Panc1 (cell line): Measurements from ENCODE around the gene MRNIP. TPM values are rescaled to one million over a fixed set of nuclear protein-coding genes. Genes with fewer than 3 reads are reported as not detected.

Experiments used
- ATAC-seq: fragments of 200-7000 bp; cut with Tn5 transposase; 2 replicates; pipeline ENCODE4 v1.9.1; 2020; ENCODE audit warnings: mild to moderate bottlenecking, moderate library complexity
- BruUV-seq: library from RNA; stranded (reverse); fragments of 400-500 nt; replicated peaks from 2 replicates; lab custom pipeline; 2021; lab: Mats Ljungman, UMichigan
- CTCF ChIA-PET: fragments of 300-600 bp; sonication (Branson Sonifier 250); formaldehyde crosslinking; loops from one replicate; lab custom pipeline; 2022; ENCODE audit warnings: antibody characterized with exemption; lab: Charles Lee
- POLR2A ChIA-PET: fragments of 300-600 bp; sonication (Branson Sonifier 250); formaldehyde crosslinking; loops from one replicate; lab custom pipeline; 2022; ENCODE audit warnings: antibody characterized with exemption; lab: Charles Lee
- DNase-seq: peaks from one replicate; pipeline ENCODE4 v3.0.0-alpha.2; 2010; ENCODE audit warnings: low read depth, low spot score
- H3K27ac ChIP-seq: 2 replicates; pipeline ENCODE4 v1.5.1; 2011; ENCODE audit warnings: mild to moderate bottlenecking, low read length, inconsistent platforms
- H3K27me3 ChIP-seq: fragments of 200-500 bp; sonication (Bioruptor generic); 2 replicates; pipeline ENCODE4 v1.6.0; 2014; ENCODE audit warnings: low read length, inconsistent platforms; ENCODE audit not compliant: control insufficient read depth, insufficient read depth
- H3K36me3 ChIP-seq: fragments of 200-500 bp; sonication (Bioruptor generic); 2 replicates; pipeline ENCODE4 v1.5.1; 2014; ENCODE audit warnings: inconsistent platforms, mild to moderate bottlenecking, low read length, moderate library complexity; ENCODE audit not compliant: control insufficient read depth, insufficient read depth
- H3K4me1 ChIP-seq: 2 replicates; pipeline ENCODE4 v1.5.1; 2011; ENCODE audit warnings: inconsistent platforms, mild to moderate bottlenecking, low read length, moderate library complexity; ENCODE audit not compliant: control insufficient read depth, insufficient read depth
- H3K4me3 ChIP-seq, 2 experiments: 2 replicates each; pipeline ENCODE4 v1.5.1; 2011 to 2012; ENCODE audit warnings: low read depth in 2 of 2, low read length in 2 of 2, mild to moderate bottlenecking in 2 of 2, inconsistent platforms in 1 of 2, moderate library complexity in 1 of 2
- H3K9me3 ChIP-seq: fragments of 200-500 bp; sonication (Bioruptor generic); 2 replicates; pipeline ENCODE4 v1.5.1; 2014; ENCODE audit warnings: low read depth, mild to moderate bottlenecking, inconsistent platforms, low read length, moderate library complexity; ENCODE audit not compliant: control insufficient read depth, insufficient read depth
- POLR2AphosphoS5 ChIP-seq: IDR thresholded peaks from 2 replicates; pipeline ENCODE4 v1.6.1; 2012; ENCODE audit warnings: mild to moderate bottlenecking, low read depth, low read length, moderate library complexity
- SIN3A ChIP-seq: IDR thresholded peaks from 2 replicates; pipeline ENCODE4 v1.6.1; 2012; ENCODE audit warnings: low read depth, mild to moderate bottlenecking, low read length, moderate library complexity, borderline replicate concordance; ENCODE audit not compliant: insufficient read depth
- TCF7L2 ChIP-seq: IDR thresholded peaks from 2 replicates; pipeline ENCODE4 v1.6.1; 2011; ENCODE audit warnings: mild to moderate bottlenecking, low read depth, low read length, inconsistent platforms
- in situ Hi-C: cut with HindIII; loops from 2 replicates; pipeline ENCODE4 v1.10.0; 2016; ENCODE audit warnings: low sequenced_read_pairs, low pct_unique_long_range_greater_than_20kb
- intact Hi-C: fragments of 100-400 bp; cut with micrococcal nuclease; formaldehyde crosslinking; loops from one replicate; pipeline ENCODE4 v1.10.0; 2022; ENCODE audit not compliant: unreplicated experiment
- total RNA-seq: library from RNA; stranded (reverse); gene quantifications from one replicate; pipeline ENCODE4 v1.2.1, GENCODE V29; 2021; ENCODE audit not compliant: unreplicated experiment
- TF ChIP-seq, protein P1 (sequence below): fragments of 450-650 bp; IDR thresholded peaks from 2 replicates; pipeline ENCODE4 v1.5.1; 2017; ENCODE audit warnings: mild to moderate bottlenecking
- TF ChIP-seq, protein P2 (sequence below), 2 experiments: IDR thresholded peaks; 2 replicates each; pipeline ENCODE4 v1.6.1; 2011 to 2012; ENCODE audit warnings: low read depth in 2 of 2, control low read depth in 1 of 2, low read length in 1 of 2, mild to moderate bottlenecking in 1 of 2, moderate library complexity in 1 of 2; ENCODE audit not compliant: insufficient read depth in 1 of 2

Gene MRNIP
- total RNA-seq, 1 experiment from 2014 or later = 33.0 TPM

GRCh38 chr5:179794575-179794974 is 64.0 kb downstream of the MRNIP start:
- H3K4me3 ChIP-seq = no peak overlapping the region; a peak in 1 of 4 replicates
- no peak for ATAC-seq
- intact Hi-C loops (no loop called here), in situ Hi-C loops (no loop called here)
- H3K27ac ChIP-seq = no peak overlapping the region
- no peak for DNase-seq
- no TSS peak for BruUV-seq
- peaks cover 9% of the 10 kb centered on the region for H3K4me1 ChIP-seq
- ChIA-PET CTCF (no interaction called here), POLR2A (interaction anchor here (0.6 to 1.1 kb wide), 2 partner anchors 15 to 35 kb away, joined by 3 read pairs; no protein-coding TSS in a partner anchor)
- peaks cover 4% of the 10 kb centered on the region for H3K36me3 ChIP-seq
- no peaks in the 10 kb centered on the region for H3K27me3 ChIP-seq
- TF ChIP-seq, protein P1, sequence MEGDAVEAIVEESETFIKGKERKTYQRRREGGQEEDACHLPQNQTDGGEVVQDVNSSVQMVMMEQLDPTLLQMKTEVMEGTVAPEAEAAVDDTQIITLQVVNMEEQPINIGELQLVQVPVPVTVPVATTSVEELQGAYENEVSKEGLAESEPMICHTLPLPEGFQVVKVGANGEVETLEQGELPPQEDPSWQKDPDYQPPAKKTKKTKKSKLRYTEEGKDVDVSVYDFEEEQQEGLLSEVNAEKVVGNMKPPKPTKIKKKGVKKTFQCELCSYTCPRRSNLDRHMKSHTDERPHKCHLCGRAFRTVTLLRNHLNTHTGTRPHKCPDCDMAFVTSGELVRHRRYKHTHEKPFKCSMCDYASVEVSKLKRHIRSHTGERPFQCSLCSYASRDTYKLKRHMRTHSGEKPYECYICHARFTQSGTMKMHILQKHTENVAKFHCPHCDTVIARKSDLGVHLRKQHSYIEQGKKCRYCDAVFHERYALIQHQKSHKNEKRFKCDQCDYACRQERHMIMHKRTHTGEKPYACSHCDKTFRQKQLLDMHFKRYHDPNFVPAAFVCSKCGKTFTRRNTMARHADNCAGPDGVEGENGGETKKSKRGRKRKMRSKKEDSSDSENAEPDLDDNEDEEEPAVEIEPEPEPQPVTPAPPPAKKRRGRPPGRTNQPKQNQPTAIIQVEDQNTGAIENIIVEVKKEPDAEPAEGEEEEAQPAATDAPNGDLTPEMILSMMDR = no peak
- TF ChIP-seq SIN3A (no peak), POLR2AphosphoS5 (no peak), TCF7L2 (no peak)
- TF ChIP-seq, protein P2, sequence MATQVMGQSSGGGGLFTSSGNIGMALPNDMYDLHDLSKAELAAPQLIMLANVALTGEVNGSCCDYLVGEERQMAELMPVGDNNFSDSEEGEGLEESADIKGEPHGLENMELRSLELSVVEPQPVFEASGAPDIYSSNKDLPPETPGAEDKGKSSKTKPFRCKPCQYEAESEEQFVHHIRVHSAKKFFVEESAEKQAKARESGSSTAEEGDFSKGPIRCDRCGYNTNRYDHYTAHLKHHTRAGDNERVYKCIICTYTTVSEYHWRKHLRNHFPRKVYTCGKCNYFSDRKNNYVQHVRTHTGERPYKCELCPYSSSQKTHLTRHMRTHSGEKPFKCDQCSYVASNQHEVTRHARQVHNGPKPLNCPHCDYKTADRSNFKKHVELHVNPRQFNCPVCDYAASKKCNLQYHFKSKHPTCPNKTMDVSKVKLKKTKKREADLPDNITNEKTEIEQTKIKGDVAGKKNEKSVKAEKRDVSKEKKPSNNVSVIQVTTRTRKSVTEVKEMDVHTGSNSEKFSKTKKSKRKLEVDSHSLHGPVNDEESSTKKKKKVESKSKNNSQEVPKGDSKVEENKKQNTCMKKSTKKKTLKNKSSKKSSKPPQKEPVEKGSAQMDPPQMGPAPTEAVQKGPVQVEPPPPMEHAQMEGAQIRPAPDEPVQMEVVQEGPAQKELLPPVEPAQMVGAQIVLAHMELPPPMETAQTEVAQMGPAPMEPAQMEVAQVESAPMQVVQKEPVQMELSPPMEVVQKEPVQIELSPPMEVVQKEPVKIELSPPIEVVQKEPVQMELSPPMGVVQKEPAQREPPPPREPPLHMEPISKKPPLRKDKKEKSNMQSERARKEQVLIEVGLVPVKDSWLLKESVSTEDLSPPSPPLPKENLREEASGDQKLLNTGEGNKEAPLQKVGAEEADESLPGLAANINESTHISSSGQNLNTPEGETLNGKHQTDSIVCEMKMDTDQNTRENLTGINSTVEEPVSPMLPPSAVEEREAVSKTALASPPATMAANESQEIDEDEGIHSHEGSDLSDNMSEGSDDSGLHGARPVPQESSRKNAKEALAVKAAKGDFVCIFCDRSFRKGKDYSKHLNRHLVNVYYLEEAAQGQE (IDR thresholded peaks at IDR 0.05; ENCODE audit: insufficient read depth in 1 of 2, low read depth in 2 of 2, low read length in 1 of 2) = no peak
- H3K9me3 ChIP-seq = no peaks in the 10 kb centered on the region

DNA sequence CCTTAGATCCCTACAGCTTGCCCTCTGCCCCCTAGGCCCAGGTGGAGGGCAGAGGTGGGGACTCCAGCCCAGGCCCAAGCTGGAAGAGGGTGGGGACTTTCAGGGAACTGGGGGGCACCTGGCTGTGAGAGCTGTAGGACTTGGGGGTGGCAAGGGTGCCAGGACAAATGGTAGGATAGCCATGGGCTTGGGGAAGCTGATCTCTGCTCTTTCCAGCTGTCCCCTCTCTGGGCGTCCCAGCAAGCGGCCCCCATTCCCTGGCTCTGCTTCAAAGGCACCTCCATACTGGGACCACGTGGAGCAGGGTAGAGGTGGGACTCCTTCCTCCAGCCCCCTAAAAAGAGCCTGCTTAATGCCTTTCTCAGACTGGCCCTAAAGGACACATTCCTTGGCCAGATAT is 64.4 kb downstream of the MRNIP start:
- CTCF ChIA-PET = no interaction called here
- in situ Hi-C loops = no loop called here
- ATAC-seq = no peak

More for the DNA sequence above, 64.4 kb downstream of the MRNIP start:
- intact Hi-C loops = no loop called here
- TF ChIP-seq, protein P2 (IDR thresholded peaks at IDR 0.05; ENCODE audit: insufficient read depth in 1 of 2, low read depth in 2 of 2, low read length in 1 of 2) = no peak
- TF ChIP-seq TCF7L2 (no peak), POLR2AphosphoS5 (no peak), SIN3A (no peak)
- TF ChIP-seq, protein P1 = no peak
- H3K9me3 ChIP-seq = no peaks in the 10 kb centered on the region
- no peak for DNase-seq
- H3K36me3 ChIP-seq = no peaks in the 10 kb centered on the region; the same call in 1 of the 2 replicates
- no TSS peak for BruUV-seq
- H3K27ac ChIP-seq = no peak overlapping the region
- POLR2A ChIA-PET = interaction anchor here (1.1 kb wide), 1 partner anchor 14 kb away, joined by 3 read pairs; no protein-coding TSS in a partner anchor
- H3K27me3 ChIP-seq = no peaks in the 10 kb centered on the region
- H3K4me1 ChIP-seq = peaks cover 9% of the 10 kb centered on the region
- H3K4me3 ChIP-seq = no peak overlapping the region
